Ishikawa (cell line): ENCODE results near the gene TRIM32.

Experiments used
- CEBPB ChIP-seq: IDR thresholded peaks from 2 replicates; pipeline ENCODE4 v1.6.1; 2012
- CREB1 ChIP-seq: IDR thresholded peaks from 2 replicates; pipeline ENCODE4 v1.6.1; 2012; ENCODE audit warnings: low read depth
- FOXM1 ChIP-seq: IDR thresholded peaks from 2 replicates; pipeline ENCODE4 v1.6.1; 2012; ENCODE audit warnings: low read depth, borderline replicate concordance
- RAD21 ChIP-seq: IDR thresholded peaks from 2 replicates; pipeline ENCODE4 v1.6.1; 2012; ENCODE audit warnings: low read depth
- REST ChIP-seq: IDR thresholded peaks from 2 replicates; pipeline ENCODE4 v1.6.1; 2012; ENCODE audit warnings: low read depth, mild to moderate bottlenecking
- TAF1 ChIP-seq: IDR thresholded peaks from 2 replicates; pipeline ENCODE4 v1.6.1; 2012; ENCODE audit warnings: low read depth, mild to moderate bottlenecking
- YY1 ChIP-seq: IDR thresholded peaks from 2 replicates; pipeline ENCODE4 v1.6.1; 2012; ENCODE audit warnings: low read depth
- ZBTB7A ChIP-seq: IDR thresholded peaks from 2 replicates; pipeline ENCODE4 v1.6.1; 2012; ENCODE audit warnings: low read depth

- TF ChIP-seq REST (no peak), FOXM1 (no peak), CREB1 (no peak), RAD21 (no peak), CEBPB (no peak), TAF1 (no peak), ZBTB7A (no peak), YY1 (no peak)
Observed at GRCh38 chr9:116685166-116685565, 1.9 kb upstream of the TRIM32 start.
